GM12874 (cell line): ENCODE measurements around the gene TBX3.

Experiments
- TF ChIP-seq, protein P1 (sequence below): IDR thresholded peaks from 2 replicates; pipeline ENCODE4 v1.5.1; 2011; ENCODE audit warnings: low read depth, mild to moderate bottlenecking, control low read depth, low read length, moderate library complexity; ENCODE audit not compliant: insufficient read depth

Gene TBX3

DNA sequence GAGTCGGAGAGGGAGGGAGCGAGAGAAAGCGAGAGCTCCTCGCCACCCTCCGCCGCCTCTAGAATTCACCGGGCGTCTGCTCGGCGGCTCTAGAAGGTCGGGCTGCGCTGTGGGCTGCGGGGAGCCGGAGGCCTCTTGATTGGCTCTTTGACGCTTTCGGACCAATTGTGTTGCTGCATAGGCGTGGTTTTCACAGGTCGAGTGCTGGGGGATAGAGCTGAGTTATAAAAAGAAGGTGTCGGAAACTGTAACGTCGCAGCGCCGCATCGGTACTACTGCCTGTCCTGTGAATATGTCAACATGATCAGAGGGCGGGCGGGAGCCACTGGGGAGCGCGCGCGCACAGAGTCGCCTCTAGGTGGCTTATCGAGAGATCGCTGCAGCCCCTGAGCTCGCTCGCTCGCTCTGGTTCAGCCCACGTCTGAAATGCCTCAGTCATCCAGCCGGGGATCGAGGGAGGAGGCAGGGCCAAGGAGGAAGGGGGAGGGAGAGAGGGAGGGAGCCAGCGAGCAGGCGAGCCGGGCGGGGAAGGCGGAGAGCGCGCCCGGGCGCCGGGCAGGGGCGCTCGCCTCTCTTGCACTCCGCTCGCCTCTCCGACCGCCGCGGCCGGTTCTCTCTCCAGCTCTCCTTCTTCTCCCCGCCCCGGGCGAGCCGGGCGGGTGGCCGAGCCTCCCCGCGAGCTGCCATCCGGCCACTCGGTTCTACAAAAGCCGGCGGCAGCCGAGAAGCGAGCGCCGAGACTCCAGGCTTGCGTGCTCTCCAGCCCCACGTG, at the start of gene TBX3:
TSS of gene TBX3 (minus strand) at position 78 of the 772 bp plus-strand sequence. CDS start 975 bp downstream, outside the sequence.
- TF ChIP-seq, protein P1, sequence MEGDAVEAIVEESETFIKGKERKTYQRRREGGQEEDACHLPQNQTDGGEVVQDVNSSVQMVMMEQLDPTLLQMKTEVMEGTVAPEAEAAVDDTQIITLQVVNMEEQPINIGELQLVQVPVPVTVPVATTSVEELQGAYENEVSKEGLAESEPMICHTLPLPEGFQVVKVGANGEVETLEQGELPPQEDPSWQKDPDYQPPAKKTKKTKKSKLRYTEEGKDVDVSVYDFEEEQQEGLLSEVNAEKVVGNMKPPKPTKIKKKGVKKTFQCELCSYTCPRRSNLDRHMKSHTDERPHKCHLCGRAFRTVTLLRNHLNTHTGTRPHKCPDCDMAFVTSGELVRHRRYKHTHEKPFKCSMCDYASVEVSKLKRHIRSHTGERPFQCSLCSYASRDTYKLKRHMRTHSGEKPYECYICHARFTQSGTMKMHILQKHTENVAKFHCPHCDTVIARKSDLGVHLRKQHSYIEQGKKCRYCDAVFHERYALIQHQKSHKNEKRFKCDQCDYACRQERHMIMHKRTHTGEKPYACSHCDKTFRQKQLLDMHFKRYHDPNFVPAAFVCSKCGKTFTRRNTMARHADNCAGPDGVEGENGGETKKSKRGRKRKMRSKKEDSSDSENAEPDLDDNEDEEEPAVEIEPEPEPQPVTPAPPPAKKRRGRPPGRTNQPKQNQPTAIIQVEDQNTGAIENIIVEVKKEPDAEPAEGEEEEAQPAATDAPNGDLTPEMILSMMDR: no peak

DNA sequence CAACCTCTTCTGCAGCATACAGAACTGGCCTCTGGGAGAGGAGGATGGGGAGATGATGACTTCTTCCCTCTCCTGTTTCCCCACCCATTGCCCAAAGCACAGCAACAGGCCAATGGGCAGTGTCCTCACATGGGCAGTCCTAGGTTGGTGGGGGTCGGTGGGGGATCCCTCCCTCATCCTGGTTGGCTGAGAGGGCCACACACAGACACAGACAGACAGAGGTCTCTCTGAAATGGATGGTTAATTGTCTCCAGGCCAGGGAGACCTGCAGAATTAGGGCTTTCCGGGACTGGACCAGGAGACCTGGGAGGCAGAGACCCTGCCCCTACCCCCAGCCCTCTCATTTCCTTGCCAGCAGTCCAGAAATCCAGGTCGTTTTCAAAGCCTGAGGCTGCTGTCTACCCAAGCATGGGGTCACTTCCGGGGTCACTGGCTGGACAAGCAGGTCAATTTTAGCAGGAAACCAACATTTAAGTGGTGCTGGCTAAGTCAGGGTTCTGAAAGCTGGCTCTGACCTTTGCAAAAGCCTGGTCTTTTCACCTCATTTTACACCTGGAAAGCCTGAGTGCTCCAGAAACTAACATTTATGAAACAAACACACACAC, 48.6 kb upstream of the TBX3 start:
- TF ChIP-seq, protein P1: no peak

DNA sequence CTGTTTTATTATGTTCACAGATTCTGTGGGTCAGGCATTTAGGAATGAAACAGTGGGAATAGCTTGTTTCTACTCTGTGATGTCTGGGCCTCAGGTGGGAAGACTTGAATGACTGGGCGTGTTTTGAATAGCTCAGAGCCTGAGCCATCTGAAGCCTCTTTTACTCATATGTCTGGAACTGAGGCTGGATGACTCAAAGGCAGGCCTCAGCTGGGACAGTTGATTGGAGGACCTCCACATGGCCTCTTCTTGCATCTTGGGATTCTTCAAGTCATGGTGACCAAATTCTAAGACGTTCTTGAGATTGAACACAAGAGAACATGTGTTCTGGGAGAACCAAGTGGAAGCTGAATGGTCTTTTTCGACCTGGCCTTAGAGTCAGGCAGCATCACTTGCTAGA, 45.8 kb upstream of the TBX3 start:
- TF ChIP-seq, protein P1: no peak

DNA sequence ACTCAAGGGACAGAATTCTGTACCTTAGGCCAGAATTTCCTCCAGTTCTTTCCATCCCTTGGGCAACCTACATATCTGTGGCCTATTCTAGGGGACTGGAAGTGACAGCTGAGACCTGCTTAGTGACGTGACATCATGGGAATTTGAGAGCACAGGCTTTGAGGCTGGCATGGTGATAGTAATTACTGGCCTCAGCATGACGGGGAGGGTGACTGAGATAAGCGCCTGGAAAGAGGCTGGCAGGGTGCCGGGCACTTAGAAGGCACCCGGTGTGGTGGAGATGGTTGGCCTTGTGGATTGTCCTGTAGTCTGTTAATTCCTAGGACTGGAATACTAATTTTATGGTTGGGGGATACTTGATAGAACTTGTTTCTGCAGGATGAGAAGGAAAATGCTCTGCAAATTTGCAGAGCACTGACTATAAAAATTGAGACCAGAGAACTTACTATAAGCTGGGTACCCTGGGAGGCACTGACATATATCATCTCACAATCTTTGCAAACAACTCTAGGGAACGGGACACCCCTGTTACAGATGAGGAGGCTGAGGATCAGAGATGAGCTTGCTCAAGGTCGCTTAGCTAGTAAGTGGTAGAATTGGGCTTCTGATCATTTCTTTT, 42.2 kb upstream of the TBX3 start:
- TF ChIP-seq, protein P1: no peak

DNA sequence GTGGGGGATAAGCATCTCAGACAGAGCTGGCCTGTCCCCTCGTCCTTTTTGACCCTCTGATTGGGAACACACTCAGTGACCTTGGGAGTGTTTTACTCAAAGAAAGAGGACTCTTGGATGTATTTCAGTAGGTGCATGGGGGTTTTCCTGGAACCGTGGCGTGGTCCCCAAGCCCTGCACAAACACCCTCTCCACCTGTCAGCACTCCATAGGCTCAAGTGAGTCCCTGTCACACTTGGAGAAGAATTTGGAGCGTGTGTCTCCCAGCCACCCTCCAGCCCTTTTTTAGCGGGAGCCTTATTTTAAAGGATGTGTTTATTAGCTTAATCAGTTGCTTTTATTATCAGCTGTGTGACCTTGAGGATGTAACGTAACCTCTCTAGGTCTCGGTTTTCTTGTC, 37.3 kb upstream of the TBX3 start:
- TF ChIP-seq, protein P1: no peak

DNA sequence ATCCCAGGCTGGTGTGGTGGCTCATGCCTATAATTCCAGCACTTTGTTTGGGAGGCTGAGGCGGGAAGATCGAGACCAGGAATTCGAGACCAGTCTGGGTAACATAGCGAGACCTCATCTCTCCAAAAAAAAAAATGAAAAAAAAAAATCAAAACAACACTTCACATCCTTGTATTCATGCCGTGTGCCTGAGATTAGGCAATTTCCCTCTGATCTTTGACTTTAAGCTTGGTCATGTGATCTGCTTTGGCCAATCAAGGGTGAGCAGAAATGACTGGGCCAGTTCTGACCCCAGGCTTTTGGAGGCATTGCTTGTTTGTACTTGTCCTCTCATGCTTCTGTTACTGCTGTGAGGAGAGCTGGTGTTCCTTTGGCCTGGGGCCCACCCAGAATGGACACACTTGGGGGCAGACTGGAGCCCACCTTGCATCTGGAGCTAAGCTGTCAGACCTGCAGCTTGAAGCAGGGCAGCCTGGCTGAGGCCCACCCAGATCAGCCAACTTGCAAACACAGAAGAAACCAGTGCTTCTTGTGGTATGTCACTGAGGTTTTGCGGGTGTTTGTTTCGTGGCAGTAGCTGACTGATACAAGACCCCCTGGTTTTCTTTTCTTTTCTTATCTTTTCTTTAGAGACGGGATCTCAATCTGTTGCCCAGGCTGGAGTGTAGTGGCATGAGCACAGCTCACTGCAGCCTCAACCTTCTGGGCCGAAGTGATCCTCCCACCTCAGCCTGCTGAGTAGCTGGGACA, 29.7 kb upstream of the TBX3 start:
- TF ChIP-seq, protein P1: no peak

DNA sequence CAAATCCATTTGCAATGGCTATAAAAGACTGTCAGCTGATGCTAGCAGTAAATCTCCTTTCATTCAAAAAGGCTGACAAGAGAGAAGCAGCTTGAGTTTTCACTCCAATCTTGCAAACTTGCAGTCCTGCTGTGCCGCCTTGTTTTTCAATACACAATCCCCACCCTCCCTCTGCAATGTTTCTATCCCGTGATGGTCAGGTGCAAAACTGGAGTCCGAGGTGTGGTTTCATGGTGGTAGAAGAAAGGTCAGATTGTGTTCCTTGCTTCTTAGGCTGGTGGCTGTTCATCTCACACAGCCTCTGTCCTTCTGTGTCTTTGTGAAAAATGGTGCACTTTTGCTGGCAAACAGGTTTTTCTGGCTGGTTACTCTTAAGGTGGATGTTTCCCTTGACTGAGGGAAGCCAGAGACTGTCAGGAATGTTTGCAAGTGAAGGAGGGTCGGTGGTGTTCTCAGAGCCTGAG, 27.7 kb upstream of the TBX3 start:
- TF ChIP-seq, protein P1: no peak
